ENCODE measurements around the gene HOXA4. TPM values are rescaled to one million over a fixed set of nuclear protein-coding genes. Genes with fewer than 3 reads are reported as not detected.

The HOXA4 gene
- total RNA-seq, 1 experiment from 2014 or later: 2.0 TPM

DNA sequence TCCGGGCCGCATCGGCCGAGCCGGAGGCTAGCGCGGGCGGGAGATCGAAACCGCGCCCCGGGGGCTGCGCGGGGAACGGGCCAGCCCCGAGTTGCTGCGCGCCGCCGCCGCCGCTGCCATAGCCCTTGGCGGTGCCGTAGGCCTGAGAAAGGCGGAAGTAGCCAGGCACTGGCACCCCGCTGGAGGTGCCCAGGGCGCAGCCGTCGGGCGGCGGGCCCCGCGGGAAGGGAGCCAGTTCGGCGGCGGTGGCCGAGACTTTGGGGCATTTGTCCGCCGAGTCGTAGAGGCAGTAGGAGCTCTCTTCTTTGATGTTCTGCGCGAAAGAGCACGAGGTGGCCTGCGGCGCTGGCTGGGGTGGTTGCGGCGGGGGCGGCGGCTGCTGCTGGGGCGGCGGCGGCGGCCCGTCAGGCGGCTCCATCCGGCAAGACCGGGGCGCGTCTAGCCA is 43.0 kb upstream of the HOXA4 start:
- H3K4me1 ChIP-seq (ENCODE audit: control insufficient read depth in 1 of 2, insufficient read depth in 2 of 2, low read length in 2 of 2): peaks cover 29 to 51% of the 10 kb centered on the region in 2 experiments
- TF ChIP-seq POLR2AphosphoS5 (IDR thresholded peaks at IDR 0.05; ENCODE audit: low read depth, low read length): 0 out of 2 replicates have a peak, but pooled peaks have one; percentile 58
- TF ChIP-seq, protein P1, sequence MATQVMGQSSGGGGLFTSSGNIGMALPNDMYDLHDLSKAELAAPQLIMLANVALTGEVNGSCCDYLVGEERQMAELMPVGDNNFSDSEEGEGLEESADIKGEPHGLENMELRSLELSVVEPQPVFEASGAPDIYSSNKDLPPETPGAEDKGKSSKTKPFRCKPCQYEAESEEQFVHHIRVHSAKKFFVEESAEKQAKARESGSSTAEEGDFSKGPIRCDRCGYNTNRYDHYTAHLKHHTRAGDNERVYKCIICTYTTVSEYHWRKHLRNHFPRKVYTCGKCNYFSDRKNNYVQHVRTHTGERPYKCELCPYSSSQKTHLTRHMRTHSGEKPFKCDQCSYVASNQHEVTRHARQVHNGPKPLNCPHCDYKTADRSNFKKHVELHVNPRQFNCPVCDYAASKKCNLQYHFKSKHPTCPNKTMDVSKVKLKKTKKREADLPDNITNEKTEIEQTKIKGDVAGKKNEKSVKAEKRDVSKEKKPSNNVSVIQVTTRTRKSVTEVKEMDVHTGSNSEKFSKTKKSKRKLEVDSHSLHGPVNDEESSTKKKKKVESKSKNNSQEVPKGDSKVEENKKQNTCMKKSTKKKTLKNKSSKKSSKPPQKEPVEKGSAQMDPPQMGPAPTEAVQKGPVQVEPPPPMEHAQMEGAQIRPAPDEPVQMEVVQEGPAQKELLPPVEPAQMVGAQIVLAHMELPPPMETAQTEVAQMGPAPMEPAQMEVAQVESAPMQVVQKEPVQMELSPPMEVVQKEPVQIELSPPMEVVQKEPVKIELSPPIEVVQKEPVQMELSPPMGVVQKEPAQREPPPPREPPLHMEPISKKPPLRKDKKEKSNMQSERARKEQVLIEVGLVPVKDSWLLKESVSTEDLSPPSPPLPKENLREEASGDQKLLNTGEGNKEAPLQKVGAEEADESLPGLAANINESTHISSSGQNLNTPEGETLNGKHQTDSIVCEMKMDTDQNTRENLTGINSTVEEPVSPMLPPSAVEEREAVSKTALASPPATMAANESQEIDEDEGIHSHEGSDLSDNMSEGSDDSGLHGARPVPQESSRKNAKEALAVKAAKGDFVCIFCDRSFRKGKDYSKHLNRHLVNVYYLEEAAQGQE (IDR thresholded peaks at IDR 0.05; ENCODE audit: low read depth): no peak
- TF ChIP-seq FOSL1 (IDR thresholded peaks at IDR 0.05; ENCODE audit: low read depth): no peak
- TF ChIP-seq TCF7L2 (IDR thresholded peaks at IDR 0.05; ENCODE audit: borderline replicate concordance, extremely low read depth, insufficient read depth, insufficient read length): peak; percentile 75
- no peak for TF ChIP-seq EGR1 (IDR thresholded peaks at IDR 0.05; ENCODE audit: low read depth)
- TF ChIP-seq EZH2phosphoT487 (IDR thresholded peaks at IDR 0.05; ENCODE audit: borderline replicate concordance): no peak
- TF ChIP-seq ZFX (IDR thresholded peaks at IDR 0.05): peak; percentile 94
- TF ChIP-seq, protein P2, sequence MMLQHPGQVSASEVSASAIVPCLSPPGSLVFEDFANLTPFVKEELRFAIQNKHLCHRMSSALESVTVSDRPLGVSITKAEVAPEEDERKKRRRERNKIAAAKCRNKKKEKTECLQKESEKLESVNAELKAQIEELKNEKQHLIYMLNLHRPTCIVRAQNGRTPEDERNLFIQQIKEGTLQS (IDR thresholded peaks at IDR 0.05): no peak
- H4K20me1 ChIP-seq (ENCODE audit: insufficient read depth): no peaks in the 10 kb centered on the region
- H3K36me3 ChIP-seq (ENCODE audit: control insufficient read depth in 1 of 2, insufficient read depth in 2 of 2, low read length in 2 of 2): no peaks in the 10 kb centered on the region
- no peak for DNase-seq (ENCODE audit: low read depth, low spot score)
- RAD21 ChIA-PET (ENCODE audit: low non-redundant PET in 1 of 2, low total read pairs in 2 of 2, uncharacterized antibody in 2 of 2, unreplicated experiment in 2 of 2): interaction anchor here in 1 of 2 experiments (1.1 kb wide), 1 partner anchor 58 kb away, joined by 3 read pairs; no protein-coding TSS in a partner anchor
- no peaks in the 10 kb centered on the region for H3K9me3 ChIP-seq (ENCODE audit: control insufficient read depth in 1 of 2, insufficient read depth in 1 of 2, low read depth in 1 of 2, low read length in 2 of 2)
- peaks cover 63% of the 10 kb centered on the region for H3K79me2 ChIP-seq (ENCODE audit: insufficient read depth, low read length)
- no peaks in the 10 kb centered on the region for H3K27me3 ChIP-seq (ENCODE audit: insufficient read depth, low read length)
- ATAC-seq: peak; percentile 24
- CTCF ChIA-PET: interaction anchor here (0.9 kb wide), 2 partner anchors 12 to 760 kb away, joined by 3 read pairs; no protein-coding TSS in a partner anchor
- intact Hi-C loops (cut with micrococcal nuclease): no loop called here
- H2AFZ ChIP-seq (ENCODE audit: low read depth, low read length, poor library complexity, severe bottlenecking): no peak overlapping the region
- peak overlapping the region; percentile 97 for H3K4me2 ChIP-seq (ENCODE audit: low read length)
- POLR2A ChIA-PET: interaction anchor here (2.2 kb wide), 1 partner anchor 11 kb away, joined by 7 read pairs; the partner anchor contains the start of gene HOXA11
- peak overlapping the region; percentile 66 to 77 for H3K4me3 ChIP-seq (replicated peaks in 1 of 2; ENCODE audit: low read depth in 1 of 2, low read length in 2 of 2)
- no TSS peak for BruUV-seq (replicated peaks)
- peak overlapping the region; percentile 91 for H3K27ac ChIP-seq (ENCODE audit: low read depth, low read length)
- H3K9me2 ChIP-seq (ENCODE audit: insufficient read depth): no peaks in the 10 kb centered on the region
- peak overlapping the region; percentile 89 for H3K9ac ChIP-seq (ENCODE audit: low read length)
